Keratinocyte (primary cell): ENCODE data around the gene SLC36A2. TPM values are rescaled to one million over a fixed set of nuclear protein-coding genes. Genes with fewer than 3 reads are reported as not detected.

Source experiments
- DNase-seq: peaks from one replicate; pipeline ENCODE4 v3.0.0-alpha.2; 2011; ENCODE audit warnings: low read depth, missing footprints, low spot score
- FAIRE-seq: peaks from 2 replicates; lab custom pipeline; 2011; peaks lifted over from hg19 to GRCh38; lab: Jason Lieb, UNC
- H2AFZ ChIP-seq: 2 replicates; pipeline ENCODE4 v1.6.0; 2012; ENCODE audit warnings: low read length, control low read depth, inconsistent platforms; ENCODE audit not compliant: control insufficient read depth
- H3K27ac ChIP-seq: 2 replicates; pipeline ENCODE4 v1.5.1; 2011; ENCODE audit warnings: low read length; ENCODE audit not compliant: control insufficient read depth, insufficient read depth
- H3K27me3 ChIP-seq: 3 replicates; pipeline ENCODE4 v1.6.0; 2011; ENCODE audit warnings: low read length; ENCODE audit not compliant: control insufficient read depth, insufficient read depth; ENCODE audit errors: extremely low read depth
- H3K36me3 ChIP-seq, 2 experiments: 2 replicates in 1 of 2; 3 replicates in 1 of 2; pipeline ENCODE4 v1.5.1; 2011; ENCODE audit warnings: low read length in 2 of 2, mild to moderate bottlenecking in 1 of 2; ENCODE audit not compliant: control insufficient read depth in 2 of 2, insufficient read depth in 2 of 2; ENCODE audit errors: extremely low read depth in 1 of 2
- H3K4me1 ChIP-seq: 3 replicates; pipeline ENCODE4 v1.5.1; 2011; ENCODE audit warnings: low read length; ENCODE audit not compliant: control insufficient read depth, insufficient read depth; ENCODE audit errors: extremely low read depth
- H3K4me2 ChIP-seq: 3 replicates; pipeline ENCODE4 v1.6.0; 2011; ENCODE audit warnings: low read depth, low read length; ENCODE audit not compliant: control insufficient read depth, insufficient read depth; ENCODE audit errors: extremely low read depth
- H3K4me3 ChIP-seq, 3 experiments: fragments of 200-600 bp in 1 of 3; sonication (generic) in 1 of 3; 2 replicates in 2 of 3; 3 replicates in 1 of 3; pipeline ENCODE4 v1.5.1; 2011 to 2016; ENCODE audit warnings: low read length in 3 of 3, mild to moderate bottlenecking in 3 of 3, control low read depth in 2 of 3, inconsistent platforms in 1 of 3, low read depth in 1 of 3, mixed read lengths in 1 of 3, mixed run types in 1 of 3, moderate library complexity in 1 of 3; ENCODE audit not compliant: control insufficient read depth in 2 of 3, insufficient read depth in 2 of 3; ENCODE audit errors: extremely low read depth in 1 of 3
- H3K79me2 ChIP-seq: 2 replicates; pipeline ENCODE4 v1.6.0; 2012; ENCODE audit warnings: low read length; ENCODE audit not compliant: control insufficient read depth, insufficient read depth
- H3K9ac ChIP-seq: 3 replicates; pipeline ENCODE4 v1.6.0; 2011; ENCODE audit warnings: low read length; ENCODE audit not compliant: control insufficient read depth, insufficient read depth; ENCODE audit errors: extremely low read depth
- H3K9me1 ChIP-seq: 3 replicates; pipeline ENCODE4 v1.6.0; 2011; ENCODE audit warnings: low read length; ENCODE audit not compliant: control insufficient read depth, insufficient read depth; ENCODE audit errors: extremely low read depth
- H3K9me3 ChIP-seq: 2 replicates; pipeline ENCODE4 v1.5.1; 2012; ENCODE audit warnings: low read depth, low read length; ENCODE audit not compliant: control insufficient read depth
- H4K20me1 ChIP-seq: 3 replicates; pipeline ENCODE4 v1.6.0; 2011; ENCODE audit warnings: low read length; ENCODE audit not compliant: control insufficient read depth, insufficient read depth; ENCODE audit errors: extremely low read depth
- EZH2 ChIP-seq: IDR thresholded peaks from one replicate; pipeline ENCODE4 v1.6.1; 2012; ENCODE audit warnings: inconsistent platforms, mild to moderate bottlenecking, low read length, moderate library complexity
- dilution Hi-C: fragments of 300-500 bp; cut with MboI; formaldehyde crosslinking; loops from one replicate; pipeline ENCODE4 v1.7.0; 2020; ENCODE audit warnings: low sequenced_read_pairs; ENCODE audit not compliant: extremely low pct_ligation_motif_present
- polyA plus RNA-seq, 5 experiments: library from polyadenylated mRNA; depleted of rRNA in 3 of 5; stranded (reverse) in 3 of 5; stranded (forward) in 1 of 5; unstranded in 1 of 5; fragments of >200 nt; gene quantifications; 1 replicate in 1 of 5; 2 replicates in 3 of 5; 3 replicates in 1 of 5; pipeline versions ENCODE4 v1.2.1 to v1.2.3, GENCODE V29; 2011 to 2012; ENCODE audit warnings: missing spikeins in 2 of 5, low read depth in 1 of 5, low replicate concordance in 1 of 5
- TF ChIP-seq, protein P1 (sequence below), 3 experiments: IDR thresholded peaks in 1 of 3; conservative IDR thresholded peaks in 1 of 3; optimal IDR thresholded peaks in 1 of 3; 2 replicates in 2 of 3; 3 replicates in 1 of 3; pipeline versions ENCODE3 to v1.5.1; 2011; ENCODE audit warnings: low read length in 3 of 3, mild to moderate bottlenecking in 3 of 3, moderate library complexity in 2 of 3, control low read depth in 1 of 3, inconsistent platforms in 1 of 3; ENCODE audit not compliant: insufficient read depth in 2 of 3; ENCODE audit errors: extremely low read depth in 1 of 3

Gene SLC36A2
- polyA plus RNA-seq, 1 donor (not counting 4 experiments of a cell fraction or from before 2014, with no cell fraction given), result not detected

DNA sequence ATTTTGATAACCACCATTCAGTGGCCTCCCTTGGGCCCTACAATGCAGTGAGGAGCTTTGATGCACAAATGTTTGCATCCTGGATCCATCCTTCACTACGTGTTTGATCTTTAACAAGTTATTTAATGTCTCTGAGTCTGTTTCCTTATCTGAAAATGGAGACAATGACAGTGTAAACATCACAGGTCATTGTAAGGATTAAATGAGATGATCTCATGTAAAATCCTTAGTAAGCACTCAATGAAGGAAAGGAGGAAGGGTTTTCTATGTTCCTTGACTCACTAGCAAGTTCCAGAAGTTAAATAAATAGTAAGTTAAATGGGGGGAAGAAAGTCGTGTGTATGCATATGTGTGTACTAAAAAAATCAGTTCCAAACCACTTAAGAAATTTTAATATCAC is 34.0 kb downstream of the SLC36A2 start:
- H3K4me3 ChIP-seq, result no peak overlapping the region
- FAIRE-seq (no peak), DNase-seq (no peak)
- no peaks in the 10 kb centered on the region for H4K20me1 ChIP-seq
- no peaks in the 10 kb centered on the region for H3K27me3 ChIP-seq
- no peaks in the 10 kb centered on the region for H3K36me3 ChIP-seq
- no peak for TF ChIP-seq EZH2
- TF ChIP-seq, protein P1, sequence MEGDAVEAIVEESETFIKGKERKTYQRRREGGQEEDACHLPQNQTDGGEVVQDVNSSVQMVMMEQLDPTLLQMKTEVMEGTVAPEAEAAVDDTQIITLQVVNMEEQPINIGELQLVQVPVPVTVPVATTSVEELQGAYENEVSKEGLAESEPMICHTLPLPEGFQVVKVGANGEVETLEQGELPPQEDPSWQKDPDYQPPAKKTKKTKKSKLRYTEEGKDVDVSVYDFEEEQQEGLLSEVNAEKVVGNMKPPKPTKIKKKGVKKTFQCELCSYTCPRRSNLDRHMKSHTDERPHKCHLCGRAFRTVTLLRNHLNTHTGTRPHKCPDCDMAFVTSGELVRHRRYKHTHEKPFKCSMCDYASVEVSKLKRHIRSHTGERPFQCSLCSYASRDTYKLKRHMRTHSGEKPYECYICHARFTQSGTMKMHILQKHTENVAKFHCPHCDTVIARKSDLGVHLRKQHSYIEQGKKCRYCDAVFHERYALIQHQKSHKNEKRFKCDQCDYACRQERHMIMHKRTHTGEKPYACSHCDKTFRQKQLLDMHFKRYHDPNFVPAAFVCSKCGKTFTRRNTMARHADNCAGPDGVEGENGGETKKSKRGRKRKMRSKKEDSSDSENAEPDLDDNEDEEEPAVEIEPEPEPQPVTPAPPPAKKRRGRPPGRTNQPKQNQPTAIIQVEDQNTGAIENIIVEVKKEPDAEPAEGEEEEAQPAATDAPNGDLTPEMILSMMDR (optimal IDR thresholded peaks at IDR 0.05 in 1 of 3, IDR thresholded peaks at IDR 0.05 in 1 of 3, conservative IDR thresholded peaks at IDR 0.05 in 1 of 3; ENCODE audit: extremely low read depth in 1 of 3, insufficient read depth in 2 of 3, low read length in 3 of 3), result no peak
- dilution Hi-C loops, result no loop called here
- no peaks in the 10 kb centered on the region for H3K9me3 ChIP-seq
- H3K79me2 ChIP-seq, result no peaks in the 10 kb centered on the region
- H3K4me1 ChIP-seq, result no peaks in the 10 kb centered on the region
- H3K9me1 ChIP-seq, result no peaks in the 10 kb centered on the region
- H3K9ac ChIP-seq, result no peak overlapping the region
- no peak overlapping the region for H2AFZ ChIP-seq
- no peak overlapping the region for H3K4me2 ChIP-seq
- H3K27ac ChIP-seq, result no peak overlapping the region

DNA sequence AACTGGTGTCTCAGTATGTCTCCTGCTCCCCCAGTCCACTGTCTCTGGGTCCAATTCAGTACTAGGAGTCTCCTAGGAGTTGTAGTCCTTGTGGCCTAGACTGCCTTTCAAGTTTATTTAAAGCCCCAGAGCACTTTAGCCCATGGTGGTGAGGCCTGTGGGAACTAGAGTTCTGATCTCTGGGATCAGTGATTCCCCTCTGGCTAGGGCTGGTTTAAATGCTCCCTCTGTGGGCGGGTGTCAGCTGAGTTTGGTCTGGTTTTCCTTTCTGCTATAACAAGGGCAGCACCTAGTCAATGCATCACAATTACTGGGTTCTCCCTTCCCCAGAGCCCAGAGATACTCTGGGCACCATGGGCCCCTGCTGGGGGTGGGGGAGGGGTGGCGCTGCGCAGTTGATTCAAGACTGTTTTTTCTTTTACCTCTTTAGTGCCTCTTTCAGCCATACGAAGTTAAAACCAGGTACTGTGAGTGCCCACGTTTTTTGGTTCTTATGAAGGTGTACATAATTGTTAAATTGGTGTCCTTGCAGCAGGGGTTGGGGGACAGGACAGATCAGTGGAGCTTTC is 34.5 kb downstream of the SLC36A2 start:
- H3K36me3 ChIP-seq, result no peaks in the 10 kb centered on the region
- FAIRE-seq, result no peak
- H3K4me1 ChIP-seq, result no peaks in the 10 kb centered on the region
- H2AFZ ChIP-seq, result no peak overlapping the region
- no peaks in the 10 kb centered on the region for H3K79me2 ChIP-seq
- no peak overlapping the region for H3K4me2 ChIP-seq
- no peaks in the 10 kb centered on the region for H3K9me1 ChIP-seq
- H3K4me3 ChIP-seq, result no peak overlapping the region
- no peaks in the 10 kb centered on the region for H4K20me1 ChIP-seq
- H3K27me3 ChIP-seq, result no peaks in the 10 kb centered on the region
- H3K9me3 ChIP-seq, result no peaks in the 10 kb centered on the region
- dilution Hi-C loops, result no loop called here
- no peak for DNase-seq
- TF ChIP-seq, protein P1 (optimal IDR thresholded peaks at IDR 0.05 in 1 of 3, IDR thresholded peaks at IDR 0.05 in 1 of 3, conservative IDR thresholded peaks at IDR 0.05 in 1 of 3; ENCODE audit: extremely low read depth in 1 of 3, insufficient read depth in 2 of 3, low read length in 3 of 3), result no peak
- H3K27ac ChIP-seq, result no peak overlapping the region
- H3K9ac ChIP-seq, result no peak overlapping the region
